ENCODE results near the gene PABPC1L.

Gene PABPC1L

DNA sequence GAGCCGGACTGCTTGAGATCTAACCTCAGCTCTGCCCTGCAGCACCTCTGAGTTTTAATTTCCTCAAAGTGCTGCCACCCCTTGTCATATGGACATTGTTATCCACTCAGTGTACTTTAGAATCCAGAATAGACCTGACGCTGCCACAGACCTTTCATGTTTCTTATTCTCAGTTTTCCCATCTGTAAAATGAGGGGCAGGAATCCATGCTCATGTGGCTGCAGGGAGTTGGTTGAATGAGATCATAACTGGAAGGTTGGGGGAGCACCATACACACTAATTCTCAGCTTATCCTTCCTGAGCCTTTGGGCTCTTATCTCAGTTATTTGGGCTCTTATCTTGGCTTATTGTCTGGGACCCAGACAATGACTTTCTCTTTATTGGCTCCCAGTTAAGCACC lies 2.3 kb downstream of the PABPC1L start:
- in situ Hi-C loops (cut with MboI; ENCODE audit: low sequenced_read_pairs), result no loop called here
- no peak for DNase-seq (ENCODE audit: low spot score in 2 of 2)
- Histone ChIP-seq H3K36me3 (replicated peaks) (peaks cover 40% of the 10 kb centered on the region), H3K27me3 (ENCODE audit: low read depth) (no peaks in the 10 kb centered on the region), H3K4me3 (no peak overlapping the region), H3K9me3 (no peaks in the 10 kb centered on the region), H3K4me1 (0 out of 2 replicates have a peak, but pooled peaks cover 2% of the 10 kb centered on the region)

DNA sequence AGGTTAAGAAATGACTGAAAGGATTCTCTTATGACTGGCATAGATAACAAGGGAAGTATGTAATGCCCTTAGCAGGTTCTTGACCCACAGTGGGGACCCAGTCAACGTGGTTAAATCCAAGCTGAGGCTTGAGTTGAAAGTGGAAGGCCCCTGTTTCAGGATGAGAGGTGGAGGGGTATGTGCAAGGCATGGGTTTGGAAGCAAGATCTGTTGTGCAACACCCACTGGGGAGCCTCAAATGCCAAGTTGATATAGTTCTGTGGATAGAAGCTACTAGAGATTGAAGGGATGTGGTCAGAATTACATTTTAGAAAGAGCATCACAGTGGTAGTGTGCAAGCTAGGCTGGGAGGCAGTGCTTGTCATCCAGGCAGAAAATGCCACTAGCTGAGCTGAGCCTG lies 5.1 kb downstream of the PABPC1L start:
- in situ Hi-C loops (cut with MboI; ENCODE audit: low sequenced_read_pairs), result no loop called here
- Histone ChIP-seq H3K4me1 (0 out of 2 replicates have a peak, but pooled peaks cover 2% of the 10 kb centered on the region), H3K27me3 (ENCODE audit: low read depth) (no peaks in the 10 kb centered on the region), H3K36me3 (replicated peaks) (peaks cover 43% of the 10 kb centered on the region), H3K4me3 (no peak overlapping the region), H3K9me3 (no peaks in the 10 kb centered on the region)
- no peak for DNase-seq (ENCODE audit: low spot score in 2 of 2)

DNA sequence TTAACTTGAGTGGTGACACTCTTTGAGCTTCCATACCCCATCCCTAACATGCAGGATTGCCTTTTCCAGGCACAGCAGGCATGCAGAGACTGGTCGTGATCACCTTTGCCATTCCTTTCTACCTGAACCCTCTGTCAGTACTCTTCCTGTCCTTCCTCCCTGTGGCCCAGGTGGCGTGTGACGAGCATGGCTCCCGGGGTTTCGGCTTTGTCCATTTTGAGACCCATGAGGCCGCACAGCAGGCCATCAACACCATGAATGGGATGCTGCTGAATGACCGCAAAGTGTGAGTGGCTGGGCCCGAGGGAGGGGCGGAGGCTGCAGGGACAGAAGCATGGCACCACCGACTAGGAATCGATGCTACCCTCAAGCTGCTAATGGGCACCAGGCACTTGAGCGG lies 6.7 kb downstream of the PABPC1L start:
- DNase-seq (ENCODE audit: low spot score in 2 of 2), result no peak
- no peaks in the 10 kb centered on the region for H3K4me1 ChIP-seq
- H3K9me3 ChIP-seq, result no peaks in the 10 kb centered on the region
- in situ Hi-C loops (cut with MboI; ENCODE audit: low sequenced_read_pairs), result no loop called here
- H3K27me3 ChIP-seq (ENCODE audit: low read depth), result no peaks in the 10 kb centered on the region
- no peak overlapping the region for H3K4me3 ChIP-seq
- H3K36me3 ChIP-seq (replicated peaks), result peaks cover 45% of the 10 kb centered on the region

DNA sequence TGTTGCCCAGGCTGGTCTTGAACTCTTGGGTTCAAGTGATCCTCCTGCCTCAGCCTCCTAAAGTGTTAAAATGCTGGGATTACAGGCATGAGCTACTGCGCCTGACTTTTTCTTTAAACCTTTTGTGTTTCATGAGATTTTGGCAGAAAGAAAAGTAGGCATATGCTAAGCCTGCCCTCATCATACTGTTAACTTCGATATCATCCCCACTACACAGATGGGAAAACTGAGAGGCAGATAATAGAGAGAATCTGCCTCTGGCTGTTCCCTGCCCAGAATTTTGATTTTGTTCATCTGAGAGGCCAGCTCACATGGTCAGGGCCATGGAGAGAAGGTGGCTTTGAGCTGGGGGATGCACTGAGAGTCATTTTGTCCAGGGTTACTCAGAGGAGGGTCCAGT lies 7.5 kb downstream of the PABPC1L start:
- Histone ChIP-seq H3K36me3 (replicated peaks) (peaks cover 51% of the 10 kb centered on the region), H3K27me3 (ENCODE audit: low read depth) (no peaks in the 10 kb centered on the region), H3K4me1 (no peaks in the 10 kb centered on the region), H3K4me3 (no peak overlapping the region), H3K9me3 (no peaks in the 10 kb centered on the region)
- in situ Hi-C loops (cut with MboI; ENCODE audit: low sequenced_read_pairs), result no loop called here
- no peak for DNase-seq (ENCODE audit: low spot score in 2 of 2)

DNA sequence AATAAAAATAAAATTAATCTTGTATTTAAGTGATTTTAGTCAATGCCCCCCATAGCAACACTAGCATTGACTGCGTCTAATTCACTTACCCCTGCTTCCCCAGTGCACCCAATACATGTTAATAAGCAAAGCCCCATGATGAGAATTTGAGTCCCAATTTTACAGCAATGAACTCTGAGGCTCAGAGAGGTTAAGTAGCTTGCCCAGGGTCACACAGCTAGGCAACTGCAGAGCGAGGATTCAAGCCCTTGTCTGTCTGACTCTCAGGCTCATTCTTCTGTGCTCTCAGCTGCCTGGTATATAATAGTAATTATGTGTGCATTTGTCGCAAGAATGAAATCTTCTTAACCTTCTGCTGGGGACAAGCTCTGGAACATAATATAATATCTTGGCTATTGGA lies 8.5 kb downstream of the PABPC1L start:
- Histone ChIP-seq H3K27me3 (ENCODE audit: low read depth) (no peaks in the 10 kb centered on the region), H3K4me1 (no peaks in the 10 kb centered on the region), H3K36me3 (replicated peaks) (peaks cover 49% of the 10 kb centered on the region), H3K4me3 (no peak overlapping the region), H3K9me3 (no peaks in the 10 kb centered on the region)
- no peak for DNase-seq (ENCODE audit: low spot score in 2 of 2)
- in situ Hi-C loops (cut with MboI; ENCODE audit: low sequenced_read_pairs), result no loop called here

DNA sequence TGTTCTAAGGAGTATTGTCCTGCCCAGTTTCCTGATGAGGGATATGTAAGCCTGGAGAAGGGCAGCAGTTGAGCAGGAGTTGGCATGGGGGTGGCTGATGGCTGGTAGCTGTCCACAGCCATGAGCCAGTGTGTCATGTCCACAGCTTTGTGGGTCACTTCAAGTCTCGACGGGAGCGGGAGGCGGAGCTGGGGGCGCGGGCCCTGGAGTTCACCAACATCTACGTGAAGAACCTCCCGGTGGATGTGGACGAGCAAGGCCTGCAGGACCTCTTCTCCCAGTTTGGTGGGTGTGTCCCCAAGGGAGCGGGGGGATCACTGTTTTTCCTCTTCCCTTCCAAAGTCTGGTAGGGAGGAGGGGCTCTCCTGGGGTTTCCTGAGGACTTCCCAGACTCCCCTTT lies 8.9 kb downstream of the PABPC1L start:
- DNase-seq (ENCODE audit: low spot score in 2 of 2), result no peak
- in situ Hi-C loops (cut with MboI; ENCODE audit: low sequenced_read_pairs), result no loop called here
- no peaks in the 10 kb centered on the region for H3K27me3 ChIP-seq (ENCODE audit: low read depth)
- H3K9me3 ChIP-seq, result no peaks in the 10 kb centered on the region
- no peak overlapping the region for H3K4me3 ChIP-seq
- no peaks in the 10 kb centered on the region for H3K4me1 ChIP-seq
- peaks cover 45% of the 10 kb centered on the region for H3K36me3 ChIP-seq (replicated peaks)

DNA sequence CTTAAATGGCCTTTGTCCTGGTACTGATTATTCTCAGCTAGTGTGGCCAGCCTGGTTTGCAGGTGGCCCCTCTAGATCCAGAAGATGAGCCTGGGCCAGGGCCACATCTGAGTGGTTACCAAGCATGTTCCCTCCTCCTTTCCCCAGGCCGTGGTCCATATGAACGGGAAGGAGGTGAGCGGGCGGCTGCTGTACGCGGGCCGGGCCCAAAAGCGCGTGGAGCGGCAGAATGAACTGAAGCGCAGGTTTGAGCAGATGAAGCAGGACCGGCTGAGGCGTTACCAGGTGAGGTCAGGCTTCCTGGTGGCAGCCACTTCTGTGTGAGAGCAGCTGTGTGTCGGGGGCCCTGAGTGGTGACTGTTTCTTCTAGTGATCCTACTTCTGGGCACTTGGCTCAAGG lies 11.6 kb downstream of the PABPC1L start:
- Histone ChIP-seq H3K36me3 (replicated peaks) (peaks cover 41% of the 10 kb centered on the region), H3K9me3 (no peaks in the 10 kb centered on the region), H3K4me1 (no peaks in the 10 kb centered on the region), H3K4me3 (no peak overlapping the region), H3K27me3 (ENCODE audit: low read depth) (no peaks in the 10 kb centered on the region)
- DNase-seq (ENCODE audit: low spot score in 2 of 2), result no peak
- in situ Hi-C loops (cut with MboI; ENCODE audit: low sequenced_read_pairs), result no loop called here

DNA sequence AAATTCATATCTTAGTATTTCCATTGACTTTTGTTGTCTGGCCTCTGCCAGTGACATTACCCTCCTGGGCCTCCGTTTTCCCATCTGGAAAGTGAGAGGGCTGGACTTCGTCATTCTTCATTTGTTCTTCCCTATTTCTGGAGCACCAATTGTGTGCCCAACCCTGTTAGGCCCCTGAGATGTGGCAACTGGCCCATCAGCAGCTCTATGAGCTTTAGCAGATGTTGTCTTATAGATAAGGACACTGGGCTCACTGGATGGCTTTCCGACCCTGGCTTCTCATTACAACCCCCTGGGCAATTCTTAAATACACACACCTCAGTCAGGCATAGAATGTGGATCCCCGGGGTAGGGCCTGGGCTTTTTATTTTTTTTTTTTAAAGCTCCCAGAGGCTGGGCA lies 14.7 kb downstream of the PABPC1L start:
- DNase-seq (ENCODE audit: low spot score in 2 of 2), result no peak
- no peaks in the 10 kb centered on the region for H3K9me3 ChIP-seq
- H3K4me3 ChIP-seq, result no peak overlapping the region
- no peaks in the 10 kb centered on the region for H3K4me1 ChIP-seq
- in situ Hi-C loops (cut with MboI; ENCODE audit: low sequenced_read_pairs), result no loop called here
- H3K27me3 ChIP-seq (ENCODE audit: low read depth), result no peaks in the 10 kb centered on the region
- peaks cover 26% of the 10 kb centered on the region for H3K36me3 ChIP-seq (replicated peaks)

DNA sequence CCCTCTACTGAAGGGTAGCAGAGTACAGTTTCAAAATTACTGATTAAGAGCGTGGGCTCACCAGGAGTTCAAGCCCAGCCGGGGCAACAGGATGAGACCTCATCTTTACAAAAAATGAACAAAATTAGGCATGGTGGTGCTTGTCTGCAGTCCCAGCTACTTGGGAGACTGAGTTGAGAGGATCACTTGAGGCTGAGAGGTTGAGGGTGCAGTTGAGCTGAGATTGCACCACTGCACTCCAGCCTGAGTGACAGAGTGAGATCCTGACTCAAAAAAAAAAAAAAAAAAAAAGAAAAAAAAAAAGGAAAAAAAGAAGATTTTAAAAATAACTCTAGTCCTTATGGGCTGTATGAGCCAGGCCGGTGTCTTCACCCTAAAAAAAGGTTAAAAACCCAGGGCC lies 18.7 kb downstream of the PABPC1L start:
- no peak for DNase-seq (ENCODE audit: low spot score in 2 of 2)
- in situ Hi-C loops (cut with MboI; ENCODE audit: low sequenced_read_pairs), result no loop called here
- Histone ChIP-seq H3K9me3 (no peaks in the 10 kb centered on the region), H3K4me1 (no peaks in the 10 kb centered on the region), H3K36me3 (replicated peaks) (peaks cover 33% of the 10 kb centered on the region), H3K4me3 (no peak overlapping the region), H3K27me3 (ENCODE audit: low read depth) (no peaks in the 10 kb centered on the region)

DNA sequence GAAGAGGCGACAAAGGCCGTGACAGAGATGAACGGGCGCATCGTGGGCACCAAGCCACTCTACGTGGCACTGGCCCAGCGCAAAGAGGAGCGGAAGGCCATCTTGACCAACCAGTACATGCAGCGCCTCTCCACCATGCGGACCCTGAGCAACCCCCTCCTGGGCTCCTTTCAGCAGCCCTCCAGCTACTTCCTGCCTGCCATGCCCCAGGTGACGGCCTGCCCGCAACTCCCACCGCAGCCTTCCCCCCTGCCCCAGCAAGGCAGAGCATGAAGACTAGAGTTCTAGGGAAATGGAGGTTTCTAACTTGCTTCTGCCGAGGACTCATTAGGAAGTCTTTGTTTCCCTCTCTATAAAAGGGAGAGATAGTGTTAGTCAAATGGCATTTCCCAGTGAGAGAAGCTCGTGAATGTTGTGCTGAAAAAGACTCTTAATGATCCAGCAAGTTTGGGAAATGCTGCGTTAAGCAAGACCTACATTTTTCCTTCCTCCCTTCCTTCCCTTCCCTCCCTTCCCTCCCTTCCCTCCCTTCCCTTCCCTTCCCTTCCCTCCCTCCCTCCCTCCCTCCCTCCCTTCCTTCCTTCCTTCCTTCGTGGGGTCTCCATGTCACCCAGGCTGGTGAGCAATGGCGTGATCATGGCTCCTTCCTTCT lies 20.8 kb downstream of the PABPC1L start:
- in situ Hi-C loops (cut with MboI; ENCODE audit: low sequenced_read_pairs), result no loop called here
- Histone ChIP-seq H3K4me1 (no peaks in the 10 kb centered on the region), H3K36me3 (replicated peaks) (peaks cover 35% of the 10 kb centered on the region), H3K27me3 (ENCODE audit: low read depth) (no peaks in the 10 kb centered on the region), H3K4me3 (no peak overlapping the region), H3K9me3 (no peaks in the 10 kb centered on the region)
- DNase-seq (ENCODE audit: low spot score in 2 of 2), result no peak

DNA sequence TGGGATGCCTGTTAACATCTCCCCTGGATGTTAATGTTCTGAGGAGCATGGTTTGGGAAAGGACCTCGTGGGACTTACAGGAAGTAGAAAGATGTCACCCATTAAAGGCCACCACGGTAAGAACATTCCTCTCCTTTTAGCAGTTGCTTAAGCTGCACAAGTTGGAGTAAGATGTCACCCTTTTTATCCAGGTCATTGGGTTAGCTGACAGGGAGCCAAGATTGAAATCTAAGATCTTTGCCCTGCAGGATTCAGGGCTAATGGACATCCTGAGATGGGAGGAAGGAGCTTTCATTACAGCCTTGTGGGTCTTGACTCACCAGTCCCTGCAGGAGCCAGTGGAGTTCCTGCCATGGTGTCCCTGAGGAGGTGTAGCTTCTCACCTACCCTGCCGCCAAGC lies 22.1 kb downstream of the PABPC1L start:
- DNase-seq (ENCODE audit: low spot score in 2 of 2), result no peak
- peaks cover 42% of the 10 kb centered on the region for H3K36me3 ChIP-seq (replicated peaks)
- in situ Hi-C loops (cut with MboI; ENCODE audit: low sequenced_read_pairs), result no loop called here

DNA sequence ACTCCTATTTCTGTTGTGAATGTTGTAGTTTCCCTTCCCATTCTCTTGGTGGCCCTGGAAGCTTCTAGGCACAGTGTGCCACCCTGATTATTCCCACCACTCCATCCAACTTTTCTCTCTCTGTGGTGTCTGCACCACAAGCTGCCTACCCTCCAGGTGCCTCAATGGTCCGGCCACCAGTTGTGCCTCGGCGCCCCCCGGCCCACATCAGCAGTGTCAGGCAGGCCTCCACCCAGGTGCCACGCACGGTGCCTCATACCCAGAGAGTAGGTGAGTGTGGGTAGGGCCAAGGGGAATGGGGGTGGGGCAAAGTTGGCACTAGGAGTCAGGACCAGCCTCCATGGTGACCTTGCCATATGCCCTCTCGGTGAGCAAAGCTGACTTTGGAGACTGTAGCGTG lies 23.1 kb downstream of the PABPC1L start:
- Histone ChIP-seq H3K27me3 (ENCODE audit: low read depth) (no peaks in the 10 kb centered on the region), H3K9me3 (no peaks in the 10 kb centered on the region), H3K4me3 (no peak overlapping the region), H3K4me1 (no peaks in the 10 kb centered on the region), H3K36me3 (replicated peaks) (peaks cover 47% of the 10 kb centered on the region)
- no peak for DNase-seq (ENCODE audit: low spot score in 2 of 2)
- in situ Hi-C loops (cut with MboI; ENCODE audit: low sequenced_read_pairs), result no loop called here

More for the DNA sequence above, 22.1 kb downstream of the PABPC1L start:
- Histone ChIP-seq H3K27me3 (ENCODE audit: low read depth) (no peaks in the 10 kb centered on the region), H3K9me3 (no peaks in the 10 kb centered on the region), H3K4me1 (no peaks in the 10 kb centered on the region), H3K4me3 (no peak overlapping the region)

DNA sequence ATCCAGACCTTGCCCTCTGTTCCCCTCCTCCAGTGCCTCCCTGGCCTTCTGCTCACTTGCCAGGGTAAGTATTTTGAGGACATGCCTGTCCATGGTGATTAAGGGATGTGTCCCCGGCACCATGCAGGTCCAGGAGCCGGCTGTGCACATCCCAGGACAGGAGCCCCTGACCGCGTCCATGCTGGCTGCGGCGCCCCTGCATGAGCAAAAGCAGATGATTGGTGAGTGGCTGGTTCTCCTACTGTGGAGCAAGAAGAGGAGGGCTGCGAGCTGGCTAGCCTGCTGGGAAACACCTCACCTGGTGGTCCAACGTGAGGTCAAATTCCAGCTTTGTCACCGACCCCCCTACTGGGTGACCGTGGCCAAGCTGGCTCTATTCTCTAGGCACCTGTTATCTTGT lies 26.6 kb downstream of the PABPC1L start:
- in situ Hi-C loops (cut with MboI; ENCODE audit: low sequenced_read_pairs), result no loop called here
- no peaks in the 10 kb centered on the region for H3K4me1 ChIP-seq
- H3K27me3 ChIP-seq (ENCODE audit: low read depth), result no peaks in the 10 kb centered on the region
- DNase-seq (ENCODE audit: low spot score in 2 of 2), result no peak
- no peak overlapping the region for H3K4me3 ChIP-seq
- peaks cover 55% of the 10 kb centered on the region for H3K36me3 ChIP-seq (replicated peaks)
- H3K9me3 ChIP-seq, result no peaks in the 10 kb centered on the region

DNA sequence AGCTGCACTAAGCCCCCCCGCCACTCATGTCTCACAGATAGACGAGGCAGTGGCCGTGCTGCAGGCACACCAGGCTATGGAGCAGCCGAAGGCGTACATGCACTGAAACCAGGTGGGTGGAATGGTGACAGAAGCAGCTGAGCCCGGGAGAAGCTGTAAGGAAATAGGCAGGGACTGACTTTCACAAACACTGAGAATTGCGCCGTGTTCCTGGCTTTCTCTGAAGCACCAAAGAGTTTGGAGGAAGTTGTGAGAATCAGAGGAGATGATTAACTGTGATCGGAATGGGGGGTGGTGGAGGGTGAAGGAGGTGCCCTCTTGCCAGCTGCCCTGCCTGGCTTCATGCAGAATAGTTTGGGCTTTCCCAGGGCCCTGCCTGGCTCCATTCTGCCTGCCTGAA lies 28.8 kb downstream of the PABPC1L start:
- DNase-seq (ENCODE audit: low spot score in 2 of 2), result no peak
- Histone ChIP-seq H3K4me3 (no peak overlapping the region), H3K9me3 (no peaks in the 10 kb centered on the region), H3K27me3 (ENCODE audit: low read depth) (no peaks in the 10 kb centered on the region), H3K36me3 (replicated peaks) (peaks cover 63% of the 10 kb centered on the region), H3K4me1 (no peaks in the 10 kb centered on the region)
- in situ Hi-C loops (cut with MboI; ENCODE audit: low sequenced_read_pairs), result no loop called here

DNA sequence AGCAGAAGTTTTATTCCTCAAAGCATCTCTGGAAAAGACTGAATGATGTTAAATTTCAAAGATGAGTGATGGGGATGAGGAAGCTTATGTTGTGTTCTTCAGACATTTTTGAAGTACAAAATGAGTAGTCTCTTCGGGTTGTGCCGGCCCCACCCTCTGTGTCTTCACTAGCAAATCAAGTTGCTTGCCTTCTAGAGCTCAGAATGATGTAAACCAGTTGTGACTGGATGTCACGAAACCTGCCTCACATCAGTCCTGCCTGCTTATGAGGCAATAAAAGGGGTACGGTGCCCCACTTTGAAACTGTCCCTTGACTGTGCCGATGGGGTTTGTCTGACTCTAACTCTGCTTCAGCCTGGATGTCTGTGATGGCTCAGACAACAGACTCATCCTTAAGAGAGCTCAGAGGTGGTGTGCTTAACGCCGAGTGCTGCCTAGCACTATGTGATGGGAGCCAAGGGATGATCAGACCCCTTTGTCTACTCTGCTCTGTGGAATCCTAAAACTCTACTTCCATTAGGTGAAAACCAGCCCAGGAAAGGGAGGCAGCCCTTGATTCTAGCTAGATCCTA lies 31.3 kb downstream of the PABPC1L start:
- H3K36me3 ChIP-seq (replicated peaks), result peaks cover 70% of the 10 kb centered on the region

More for the DNA sequence above, 31.3 kb downstream of the PABPC1L start:
- DNase-seq (ENCODE audit: low spot score in 2 of 2), result no peak
- Histone ChIP-seq H3K4me1 (no peaks in the 10 kb centered on the region), H3K27me3 (ENCODE audit: low read depth) (no peaks in the 10 kb centered on the region), H3K9me3 (no peaks in the 10 kb centered on the region), H3K4me3 (no peak overlapping the region)
- in situ Hi-C loops (cut with MboI; ENCODE audit: low sequenced_read_pairs), result no loop called here

Data from HAP-1 (cell line).